Measurements from ENCODE around the gene ETV5.

Gene ETV5

GRCh38 chr3:186121968-186122367, 13.1 kb upstream of the ETV5 start:
- peak; percentile 31 for DNase-seq

DNA sequence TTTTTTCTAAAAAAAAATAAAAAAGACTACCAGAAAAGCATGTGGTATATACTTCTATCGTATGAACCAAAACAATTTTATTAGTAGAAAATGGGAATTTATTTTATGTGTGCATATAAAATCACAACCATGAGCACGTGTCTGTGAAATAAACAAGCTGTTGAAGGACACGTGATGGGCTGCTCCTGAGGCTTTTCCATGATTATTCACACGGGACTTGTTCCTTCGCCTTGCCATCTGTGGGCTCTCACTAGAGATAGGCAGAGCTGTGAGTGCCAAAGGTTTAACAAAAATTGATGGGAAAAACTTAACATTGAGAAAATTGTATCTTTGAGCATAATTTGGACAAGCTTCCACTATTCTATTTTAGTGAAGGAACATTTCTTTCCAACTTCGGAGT, 12.4 kb upstream of the ETV5 start:
- no peak for DNase-seq

DNA sequence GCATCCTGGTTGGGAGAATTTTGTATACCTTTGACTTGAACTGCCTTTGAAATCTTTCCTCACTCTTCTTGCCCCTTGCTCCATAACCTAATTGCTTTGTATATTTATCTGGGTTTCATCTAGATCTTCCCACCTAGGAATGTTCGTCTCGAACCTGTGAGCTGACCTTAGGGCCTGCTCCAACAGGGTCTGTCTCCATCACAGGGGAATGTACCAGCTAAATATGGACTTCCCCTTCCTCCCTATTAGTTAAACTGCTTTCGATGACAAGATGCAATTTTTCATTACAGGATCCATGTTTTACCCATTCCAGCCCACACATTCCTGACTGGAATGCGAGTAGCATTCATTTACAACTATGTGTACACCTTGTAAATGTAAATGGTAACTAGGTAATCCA, 10.6 kb upstream of the ETV5 start:
- DNase-seq, result no peak

DNA sequence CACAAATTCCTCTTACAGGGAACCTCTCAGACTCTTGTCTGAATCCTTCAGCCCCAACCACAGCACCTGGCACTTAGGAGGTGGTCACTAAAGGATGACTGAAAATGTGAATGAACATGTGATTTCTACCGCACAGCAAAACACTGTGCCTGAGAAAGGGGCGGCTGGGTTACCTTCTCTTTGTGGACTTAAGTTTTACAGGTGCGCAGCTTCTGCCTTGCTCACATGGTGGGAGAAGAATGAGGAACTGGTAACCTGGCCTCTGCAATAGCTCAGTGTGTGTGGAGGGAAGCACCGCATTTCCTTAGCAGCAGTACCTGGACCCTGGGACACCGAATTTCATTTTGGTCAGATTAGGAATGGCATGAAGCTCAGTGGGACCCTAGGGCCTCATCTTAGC, 9.8 kb upstream of the ETV5 start:
- no peak for DNase-seq

DNA sequence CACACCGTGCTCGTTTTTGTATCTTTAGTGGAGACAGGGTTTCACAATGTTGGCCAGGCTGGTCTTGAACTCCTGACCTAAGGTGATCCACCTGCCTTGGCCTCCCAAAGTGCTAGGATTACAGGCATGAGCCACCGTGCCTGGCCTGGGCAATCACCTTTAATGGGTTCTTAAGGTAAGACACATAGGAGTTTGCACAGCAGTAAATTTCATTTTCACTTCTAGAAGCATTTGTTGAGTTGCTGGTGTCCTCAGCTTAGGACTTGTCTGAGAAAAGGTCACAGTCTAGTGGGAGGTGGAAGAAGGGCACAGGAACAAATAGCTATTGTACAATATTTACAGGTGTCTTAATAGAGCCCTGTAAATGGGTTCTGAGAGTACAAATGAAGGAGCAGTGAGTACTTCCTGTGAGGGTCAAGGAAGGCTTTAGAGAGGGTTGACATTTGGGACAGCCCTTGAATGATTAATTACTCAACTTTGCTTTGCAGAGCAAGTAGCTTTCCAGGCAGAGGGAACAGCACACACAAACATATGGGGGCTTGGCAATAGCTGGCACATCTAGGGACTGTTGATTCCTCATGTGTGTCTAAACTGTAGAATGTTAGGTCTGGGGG, 8.7 kb upstream of the ETV5 start:
- no peak for DNase-seq

DNA sequence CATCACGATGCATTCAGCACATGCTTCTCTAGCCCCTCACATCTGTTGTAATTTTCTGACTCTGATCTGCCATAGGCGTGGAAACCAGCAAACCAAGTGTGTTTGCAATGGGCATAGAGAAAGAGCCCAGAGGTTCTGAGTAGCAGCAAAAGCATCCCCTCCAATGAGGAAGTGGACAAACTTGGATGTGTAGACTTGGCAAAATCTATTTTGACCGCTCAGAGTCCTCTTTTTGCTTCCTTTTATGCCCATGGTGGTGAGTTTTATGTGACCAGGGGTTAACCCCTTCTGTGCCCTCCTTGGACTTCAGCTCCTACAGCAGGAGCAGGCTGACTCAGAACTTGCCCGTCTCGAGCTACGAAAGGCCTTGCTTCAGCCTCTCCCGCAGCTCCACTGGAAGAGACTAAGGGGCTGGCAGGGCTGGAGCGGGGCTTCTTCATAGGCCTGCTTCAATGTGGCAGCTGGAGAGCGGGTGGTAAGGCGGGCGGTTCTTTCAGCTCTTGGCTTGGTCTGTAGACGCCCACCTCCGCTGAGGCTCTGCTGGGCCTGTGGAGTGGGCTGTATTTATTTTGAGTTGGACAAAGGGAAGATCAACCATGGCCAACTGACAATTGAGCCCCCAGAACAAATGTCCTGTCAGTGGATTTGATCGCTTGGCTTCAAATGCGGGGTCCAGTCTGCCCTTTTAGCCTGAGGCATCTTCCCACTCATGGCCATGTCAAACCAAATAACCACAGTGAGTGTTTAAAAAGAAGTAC, 6.5 kb upstream of the ETV5 start:
- DNase-seq, result no peak

GRCh38 chr3:186110975-186111974, 2.4 kb upstream of the ETV5 start:
- no peak for DNase-seq

DNA sequence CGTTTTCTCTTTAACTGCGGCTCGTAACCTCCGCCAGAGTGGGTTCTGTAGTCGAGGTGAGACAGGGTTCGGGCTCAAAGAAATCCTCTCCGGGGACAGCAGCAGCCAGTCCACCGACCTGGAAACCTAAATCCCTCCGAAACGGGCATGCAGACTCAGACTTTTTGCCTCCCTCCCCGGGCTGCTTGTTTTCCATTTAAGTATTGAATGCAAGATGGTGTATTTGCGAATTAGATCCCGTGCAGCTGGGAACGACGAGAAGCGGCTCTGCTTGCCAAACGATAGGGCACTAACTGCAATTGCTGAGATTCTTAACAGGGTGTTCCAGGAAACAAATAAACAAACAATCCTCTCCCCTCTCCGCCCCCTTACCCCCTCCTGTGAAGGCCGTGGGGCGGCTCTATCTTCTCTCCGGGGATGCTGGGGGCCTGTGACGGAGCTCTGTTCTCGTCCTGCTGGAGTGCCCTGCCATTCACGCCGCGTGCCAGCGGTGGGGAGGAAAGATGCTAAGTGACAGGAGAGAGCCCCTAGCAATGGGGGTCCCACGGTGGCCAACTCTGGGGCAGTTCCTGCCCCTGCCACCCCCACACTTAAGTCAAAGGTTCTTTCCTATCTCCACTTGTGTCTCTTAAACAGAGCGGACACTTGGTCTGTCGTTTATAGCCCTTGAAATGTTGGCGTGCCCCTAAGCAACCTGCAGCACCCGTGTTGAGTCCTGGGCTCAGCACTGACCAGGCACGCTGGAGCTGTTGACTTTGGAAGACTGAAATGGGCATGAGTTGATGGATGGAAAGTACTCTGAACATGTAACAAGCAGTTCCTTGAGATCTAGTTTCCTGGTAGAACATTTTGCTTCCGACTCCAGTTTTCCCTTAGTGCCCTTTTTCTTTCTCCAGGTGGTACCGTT, 1.3 kb upstream of the ETV5 start:
- DNase-seq, result peak; percentile 53

DNA sequence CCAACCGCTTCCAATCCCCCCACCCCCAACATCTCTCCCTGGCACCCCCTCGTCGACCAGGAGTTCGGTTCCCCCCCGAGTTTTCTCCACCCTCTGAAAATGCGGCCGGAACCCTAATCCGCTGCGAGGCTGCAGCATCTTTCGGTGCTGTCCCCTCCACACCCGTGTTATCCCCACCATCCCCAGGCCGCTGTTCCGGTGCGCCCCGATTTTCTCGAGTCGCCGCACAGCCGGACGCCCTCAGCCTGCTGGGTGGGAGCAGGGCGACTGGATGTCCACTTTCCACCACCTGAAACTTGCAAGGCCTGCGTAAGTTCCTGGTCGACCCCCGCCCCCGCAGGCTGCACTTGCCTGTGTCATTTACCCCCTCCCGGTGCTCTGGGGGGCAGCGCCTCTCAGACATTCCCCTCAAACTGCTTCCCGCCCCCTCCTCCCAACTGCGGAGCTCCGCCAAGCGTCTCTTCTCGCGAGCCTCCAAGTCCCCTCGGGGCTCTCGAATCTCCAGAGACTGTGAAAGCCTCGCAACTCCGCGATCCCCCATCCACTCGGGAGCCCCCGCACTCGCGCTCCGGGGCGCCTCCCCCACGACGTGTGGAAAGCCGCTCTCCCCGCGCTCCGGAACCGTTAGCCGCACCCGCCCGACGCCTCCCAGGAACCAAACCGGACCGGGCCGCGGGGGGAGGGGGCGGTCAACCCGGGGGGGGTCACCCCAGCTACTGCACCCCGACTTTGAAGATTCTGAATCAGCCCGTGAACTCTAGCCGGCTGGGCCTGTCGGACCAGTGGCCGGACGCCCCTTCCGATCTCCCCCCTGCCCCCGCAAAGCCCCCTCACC, 566 bp downstream of the ETV5 start:
- DNase-seq, result peak; percentile 74

DNA sequence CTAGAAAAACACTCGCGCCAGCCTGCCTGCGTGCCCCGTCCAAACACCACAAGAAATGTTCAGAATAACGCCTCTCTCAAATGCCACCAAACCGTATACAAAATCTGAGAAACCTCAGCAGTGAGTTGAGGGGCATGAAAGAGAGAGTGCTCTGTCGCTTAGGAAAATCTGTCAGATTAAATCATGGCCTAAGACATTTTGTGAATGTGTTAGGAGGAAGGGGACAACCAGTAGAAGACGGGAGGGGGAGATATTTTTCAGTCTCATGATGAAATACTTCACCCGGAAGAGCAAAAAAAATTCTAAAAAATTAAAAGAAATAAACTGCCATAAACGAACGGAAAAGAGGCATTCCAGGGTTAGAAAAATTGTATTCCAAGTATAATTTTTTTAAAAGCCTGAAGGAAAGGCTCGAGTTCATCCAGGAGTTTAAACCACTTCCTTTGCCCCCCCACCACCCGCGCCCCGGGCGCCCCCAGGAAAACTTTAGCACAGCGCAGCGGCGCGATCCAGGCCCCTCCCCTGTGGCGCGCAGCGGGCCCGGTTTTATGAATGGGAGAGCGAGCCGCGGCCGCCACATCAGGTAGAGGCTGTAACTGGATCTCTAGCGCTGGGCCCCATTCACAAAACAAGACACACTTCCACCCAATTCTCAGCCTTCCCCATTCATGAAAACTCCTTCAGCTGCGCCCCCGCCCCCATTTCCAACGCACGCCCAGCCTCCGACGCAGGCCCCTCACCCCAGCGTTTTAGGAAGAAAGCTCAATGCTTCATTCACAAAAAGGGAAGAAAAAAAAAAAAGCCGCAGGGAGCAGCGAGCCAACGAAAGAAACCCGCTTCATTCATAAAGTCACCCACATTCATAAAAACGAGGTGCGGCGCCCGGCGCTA, 1.4 kb downstream of the ETV5 start:
- DNase-seq, result peak; percentile 86

- no peak for DNase-seq
Observed at GRCh38 chr3:186105543-186105942, 3.3 kb downstream of the ETV5 start.

DNA sequence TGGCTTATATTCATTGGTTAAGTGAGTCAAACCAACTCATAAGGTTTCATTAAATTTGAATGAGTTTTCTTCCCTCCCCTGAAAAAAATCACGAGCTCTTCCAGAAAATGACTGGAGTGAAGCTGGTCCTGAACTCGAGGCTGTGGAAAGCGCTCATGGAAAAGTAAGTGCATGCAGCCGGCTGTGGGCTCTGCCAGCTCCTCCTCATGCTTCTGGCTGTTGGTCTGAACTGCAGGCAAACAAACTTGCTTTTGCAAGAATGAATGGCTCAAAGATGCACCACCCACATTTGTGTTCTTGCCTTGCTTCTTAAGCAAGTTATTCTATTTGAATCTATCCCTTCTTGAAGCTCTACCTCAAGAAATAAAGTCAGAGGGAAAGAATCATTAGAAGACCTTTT, 6.2 kb downstream of the ETV5 start:
- DNase-seq, result no peak

GRCh38 chr3:186100398-186100797, 8.5 kb downstream of the ETV5 start:
- no peak for DNase-seq

- peak; percentile 69 for DNase-seq
Observed at GRCh38 chr3:186099178-186099577, 9.7 kb downstream of the ETV5 start.

DNA sequence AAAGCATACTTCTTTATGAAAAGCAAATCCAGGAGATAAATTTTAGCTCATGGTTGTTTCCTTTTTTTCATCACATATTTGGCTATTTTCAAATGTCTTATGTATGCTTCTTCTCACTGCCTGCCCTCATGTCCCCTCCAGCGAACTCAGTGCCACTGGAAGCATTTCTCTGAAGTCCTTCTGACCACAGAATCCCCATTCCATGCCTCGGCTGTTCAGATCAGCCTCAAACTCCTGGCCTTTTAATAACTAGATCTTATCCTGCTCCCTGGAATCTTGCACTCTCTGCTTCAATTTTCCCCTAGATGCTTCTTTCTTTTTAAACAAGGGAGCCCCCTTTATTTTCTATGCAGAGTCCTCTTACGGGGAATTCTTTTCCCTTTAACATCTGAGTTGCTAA, 10.1 kb downstream of the ETV5 start:
- DNase-seq, result no peak

- DNase-seq, result peak; percentile 90
Observed at GRCh38 chr3:186097663-186098451, 11.0 kb downstream of the ETV5 start.

GRCh38 chr3:186097317-186097662, 11.6 kb downstream of the ETV5 start:
- DNase-seq, result no peak

GRCh38 chr3:186096290-186096689, 12.6 kb downstream of the ETV5 start:
- no peak for DNase-seq

DNA sequence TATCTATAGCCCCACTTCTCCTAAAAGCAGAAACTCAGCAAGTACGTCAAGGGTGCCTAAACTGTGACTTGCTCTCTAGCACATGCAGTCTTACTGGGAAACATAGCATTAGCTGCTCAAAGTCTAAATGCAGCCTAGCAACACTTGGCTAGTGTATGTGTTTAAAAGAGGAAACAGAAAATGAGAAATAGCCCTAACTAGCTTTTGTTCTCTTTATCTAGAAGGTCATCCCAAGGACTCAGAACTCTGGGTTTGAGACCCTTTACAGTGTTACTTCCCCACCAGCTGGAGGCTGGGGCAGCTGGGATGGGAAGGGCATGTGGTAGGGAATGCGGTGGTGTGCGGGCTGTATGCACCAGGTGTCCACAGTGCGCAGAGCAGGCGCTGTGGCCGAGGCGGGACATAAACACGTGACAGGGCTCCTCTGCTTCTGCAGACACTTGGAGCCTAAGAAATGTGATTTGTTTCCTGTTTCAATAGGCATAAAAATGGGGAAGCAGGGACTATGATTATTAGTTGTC, 13.3 kb downstream of the ETV5 start:
- peak; percentile 50 for DNase-seq
